ENCODE results near the gene SLC6A8. TPM values are rescaled to one million over a fixed set of nuclear protein-coding genes. Genes with fewer than 3 reads are reported as not detected.
"Not testable (repeated sequence)": the region's sequence is repeated elsewhere in the genome, so short reads cannot be mapped to it uniquely, and the experiment has no call there.

SLC6A8 gene
- total RNA-seq, 1 experiment from 2014 or later: 4.7 TPM

DNA sequence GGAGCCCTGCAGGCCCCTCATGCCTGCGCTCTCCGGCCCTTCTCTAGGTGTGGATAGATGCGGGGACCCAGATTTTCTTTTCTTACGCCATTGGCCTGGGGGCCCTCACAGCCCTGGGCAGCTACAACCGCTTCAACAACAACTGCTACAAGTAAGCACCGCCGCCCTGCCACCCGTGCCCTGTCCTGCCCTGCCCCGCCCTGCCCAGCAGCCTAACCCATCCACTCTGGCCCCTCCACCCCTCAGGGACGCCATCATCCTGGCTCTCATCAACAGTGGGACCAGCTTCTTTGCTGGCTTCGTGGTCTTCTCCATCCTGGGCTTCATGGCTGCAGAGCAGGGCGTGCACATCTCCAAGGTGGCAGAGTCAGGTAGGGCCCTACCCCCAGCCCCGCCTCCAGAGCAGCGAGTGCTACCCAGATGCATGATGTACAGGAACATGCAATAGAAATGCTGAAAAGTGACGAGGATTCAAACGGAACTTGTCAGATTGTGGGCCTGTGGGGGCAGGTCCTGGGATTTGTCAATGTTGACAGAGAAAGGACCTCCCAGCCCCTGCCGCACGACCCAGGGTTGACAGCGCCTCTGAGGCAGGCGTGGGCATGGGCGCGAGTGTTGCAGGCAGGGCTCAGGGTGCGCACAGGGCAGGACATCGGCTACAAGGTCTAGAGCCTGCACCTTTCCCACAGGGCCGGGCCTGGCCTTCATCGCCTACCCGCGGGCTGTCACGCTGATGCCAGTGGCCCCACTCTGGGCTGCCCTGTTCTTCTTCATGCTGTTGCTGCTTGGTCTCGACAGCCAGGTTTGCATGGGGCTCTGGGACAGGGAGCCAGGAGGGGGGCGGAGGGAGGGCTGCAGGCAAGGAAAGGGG, 5.7 kb downstream of the SLC6A8 start:
- DNase-seq (ENCODE audit: low read depth): no peak

DNA sequence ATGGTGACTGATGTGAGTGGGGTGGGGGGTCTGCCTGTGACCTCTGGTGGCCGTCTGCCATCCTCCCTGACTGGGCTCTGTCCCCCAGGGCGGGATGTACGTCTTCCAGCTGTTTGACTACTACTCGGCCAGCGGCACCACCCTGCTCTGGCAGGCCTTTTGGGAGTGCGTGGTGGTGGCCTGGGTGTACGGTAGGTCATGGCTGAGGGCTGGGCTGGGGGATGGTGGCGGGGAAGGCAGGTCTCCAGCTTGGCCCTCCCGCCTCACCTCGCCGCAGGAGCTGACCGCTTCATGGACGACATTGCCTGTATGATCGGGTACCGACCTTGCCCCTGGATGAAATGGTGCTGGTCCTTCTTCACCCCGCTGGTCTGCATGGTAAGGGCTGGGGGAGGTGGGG, 6.5 kb downstream of the SLC6A8 start:
- not testable (repeated sequence) for DNase-seq (ENCODE audit: low read depth)

GRCh38 chrX:153694687-153695270, 7.1 kb downstream of the SLC6A8 start:
- DNase-seq (ENCODE audit: low read depth): no peak

- no peak for DNase-seq (ENCODE audit: low read depth)
These were observed 8.4 kb downstream of the SLC6A8 start for GRCh38 chrX:153696100-153696499.

GRCh38 chrX:153696538-153696937, 8.8 kb downstream of the SLC6A8 start:
- not testable (repeated sequence) for DNase-seq (ENCODE audit: low read depth)

GRCh38 chrX:153696986-153697722, 9.4 kb downstream of the SLC6A8 start:
- DNase-seq (ENCODE audit: low read depth): not testable (repeated sequence)

DNA sequence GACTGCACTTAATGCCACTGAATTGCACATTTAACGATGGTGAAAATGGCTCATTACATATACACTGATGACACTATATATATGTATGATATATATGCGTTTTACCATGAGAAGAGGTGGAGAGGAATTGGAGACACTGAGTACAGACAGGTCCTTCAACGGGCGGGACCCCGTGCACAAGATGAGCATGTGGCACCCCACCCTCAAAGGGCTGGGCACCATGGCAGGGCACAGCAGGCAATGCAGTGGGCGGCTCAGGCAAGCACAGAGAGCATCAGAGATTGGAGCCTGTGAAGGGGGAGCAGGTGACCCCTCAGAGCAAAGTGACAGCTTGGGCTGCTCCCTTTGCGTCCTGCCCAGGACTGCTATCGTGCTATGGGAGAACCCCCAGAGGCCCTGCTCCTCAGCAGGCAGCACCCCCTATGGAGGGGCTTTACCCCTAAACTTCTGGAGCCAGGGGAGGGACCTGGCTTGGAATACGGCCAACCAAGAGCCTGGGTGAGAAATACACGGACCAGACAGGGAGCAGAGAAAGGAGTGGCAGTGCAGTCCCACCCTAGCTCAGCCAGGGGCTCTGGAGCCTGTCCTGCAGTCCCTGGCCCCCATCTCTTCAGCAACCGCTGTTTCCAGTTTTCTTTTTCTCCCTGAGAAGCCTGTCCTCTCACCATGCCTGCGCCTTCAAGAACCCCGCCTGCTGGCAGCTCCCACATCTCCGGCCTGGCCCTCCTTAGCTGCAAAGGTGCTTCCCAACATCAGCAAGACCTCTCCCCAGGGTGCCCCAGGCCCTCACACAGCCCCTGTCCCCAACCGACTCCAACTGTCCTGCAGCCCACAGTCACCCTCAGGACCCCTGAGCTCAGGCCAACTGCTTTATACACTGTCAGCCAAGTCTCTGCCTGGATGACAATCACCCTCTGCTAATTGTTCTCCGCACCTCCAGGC, 10.5 kb downstream of the SLC6A8 start:
- no peak for DNase-seq (ENCODE audit: low read depth)

GRCh38 chrX:153699210-153699783, 11.6 kb downstream of the SLC6A8 start:
- not testable (repeated sequence) for DNase-seq (ENCODE audit: low read depth)

- DNase-seq (ENCODE audit: low read depth): not testable (repeated sequence)
These were observed 12.2 kb downstream of the SLC6A8 start for GRCh38 chrX:153699784-153700371.

DNA sequence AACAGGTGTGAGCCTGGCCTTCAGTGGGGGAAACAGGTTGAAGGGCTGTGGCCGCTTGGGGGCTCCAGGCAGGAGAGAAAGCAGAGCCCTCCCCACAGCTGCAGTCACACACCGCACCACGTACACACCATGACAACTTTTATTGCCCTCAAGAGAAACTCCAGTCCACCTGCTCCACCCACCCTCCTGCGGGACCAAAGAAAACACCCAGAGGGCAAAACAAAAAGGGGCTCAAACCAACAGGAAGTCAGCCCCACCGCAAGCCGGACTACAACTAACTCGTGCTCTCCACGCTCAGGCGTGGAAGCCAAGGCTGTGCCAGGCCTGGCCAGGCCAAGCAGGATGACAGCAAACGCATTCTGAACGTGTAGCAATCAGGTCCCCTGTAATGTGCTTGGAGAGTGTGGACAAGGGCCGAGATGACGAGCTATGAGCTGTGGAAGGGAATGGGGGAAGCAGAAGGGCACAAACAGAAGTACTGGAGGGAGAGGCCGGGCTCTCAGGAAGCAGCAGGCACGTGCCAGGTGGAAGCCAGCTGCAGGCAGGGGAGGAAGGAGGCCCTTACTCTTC, 12.7 kb downstream of the SLC6A8 start:
- peak; percentile 13 for DNase-seq (ENCODE audit: low read depth)

- DNase-seq (ENCODE audit: low read depth): no peak
These were observed 13.2 kb downstream of the SLC6A8 start for GRCh38 chrX:153700967-153701366.

DNA sequence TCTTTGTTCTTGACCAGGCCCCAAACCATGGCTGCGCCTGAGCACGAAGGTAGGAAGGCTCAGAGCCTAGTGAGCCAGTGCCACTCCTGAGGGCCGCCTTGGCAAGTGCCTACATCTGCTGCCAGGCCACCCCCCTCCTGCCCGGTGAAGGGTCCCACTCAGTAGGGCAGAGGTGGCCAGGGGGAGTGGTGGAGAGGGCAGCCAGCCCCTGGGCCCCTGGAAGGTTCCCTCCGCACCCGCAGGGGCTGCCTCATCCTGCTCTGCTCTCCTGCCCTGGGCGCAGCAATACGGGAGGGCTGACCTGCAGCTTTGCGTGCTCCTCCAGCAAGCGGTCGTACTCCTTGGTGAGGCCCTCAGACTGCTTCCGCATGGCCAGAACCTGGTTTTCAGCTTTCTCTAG, 14.0 kb downstream of the SLC6A8 start:
- DNase-seq (ENCODE audit: low read depth): no peak

GRCh38 chrX:153702336-153703035, 14.8 kb downstream of the SLC6A8 start:
- no peak for DNase-seq (ENCODE audit: low read depth)

DNA sequence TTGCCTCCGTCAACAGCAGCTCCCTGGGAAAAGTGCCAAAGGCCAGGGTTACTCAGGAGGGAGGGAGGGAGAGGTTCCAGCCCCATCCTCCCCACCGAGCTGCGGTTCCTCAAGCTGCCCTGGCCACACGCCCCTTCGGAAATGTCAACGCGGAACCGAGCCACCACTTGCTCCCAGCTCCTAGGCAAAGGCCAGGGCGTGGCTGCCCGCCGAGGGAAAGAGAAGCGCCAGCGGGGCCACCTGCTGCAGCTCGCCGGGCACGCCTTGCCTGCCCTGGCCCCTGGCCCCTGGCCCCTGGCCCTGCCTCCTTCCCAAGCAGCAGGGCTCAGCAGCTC, 15.3 kb downstream of the SLC6A8 start:
- no peak for DNase-seq (ENCODE audit: low read depth)

DNA sequence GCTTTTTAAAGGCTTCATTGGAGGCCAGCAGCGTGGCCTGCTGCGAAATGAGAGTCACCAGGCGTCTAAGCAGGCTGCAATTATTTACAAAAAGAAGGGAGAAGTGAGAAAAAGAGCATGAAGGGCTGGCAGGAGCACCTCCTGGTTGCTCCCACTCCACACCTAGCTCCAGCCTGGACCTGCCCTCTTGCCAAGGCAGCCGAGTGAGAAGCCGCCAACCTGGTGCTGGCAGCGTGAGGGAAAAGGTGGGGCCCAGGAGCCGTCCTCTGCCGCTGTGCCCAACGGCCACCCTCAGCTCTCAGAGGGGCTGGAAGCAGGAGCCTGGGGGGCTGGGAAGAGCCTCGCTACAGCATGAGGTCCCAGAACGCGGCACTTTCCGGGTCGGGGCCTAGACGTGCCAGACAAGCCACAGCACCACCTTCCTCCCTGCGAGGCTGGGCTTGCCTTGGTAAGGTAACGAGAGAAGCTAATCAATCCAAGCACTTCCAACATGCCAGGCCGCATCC, 16.3 kb downstream of the SLC6A8 start:
- DNase-seq (ENCODE audit: low read depth): no peak

DNA sequence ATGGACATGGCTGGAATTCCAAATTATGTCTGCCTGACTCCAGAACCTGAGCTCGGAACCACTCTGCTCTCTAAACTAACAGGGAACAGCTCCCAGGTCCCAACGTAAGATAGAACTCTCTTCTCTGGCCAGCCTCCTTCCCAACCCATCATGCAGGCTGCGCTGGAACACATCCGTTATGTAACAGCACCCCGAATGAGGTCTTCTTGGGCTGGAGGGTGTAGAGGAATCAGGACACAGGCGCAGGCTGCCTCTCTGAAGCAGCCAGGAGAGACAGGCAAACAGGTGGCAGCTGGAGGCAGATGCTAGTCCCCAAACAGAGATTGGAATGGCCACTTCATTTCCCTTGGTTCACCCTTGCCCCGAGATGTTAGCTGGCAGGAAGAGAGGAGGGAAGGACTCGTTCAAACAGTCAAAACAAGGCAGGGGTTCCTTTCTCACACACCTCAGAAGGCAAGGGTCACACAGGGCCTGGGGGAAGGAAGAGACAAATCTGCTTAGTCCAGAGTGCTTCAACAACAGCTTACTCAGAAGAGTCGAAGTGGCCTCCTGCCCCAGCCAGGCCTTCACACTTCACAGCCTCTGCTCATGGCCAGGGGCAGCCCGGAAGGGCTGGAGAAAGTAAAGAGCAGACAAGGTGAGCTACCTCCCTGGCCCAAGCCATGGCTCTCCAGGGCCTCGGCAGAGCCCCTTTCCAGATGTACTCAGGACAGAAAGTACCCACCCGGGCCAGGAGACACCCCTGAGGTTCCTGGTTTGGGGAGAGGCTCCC, 17.1 kb downstream of the SLC6A8 start:
- DNase-seq (ENCODE audit: low read depth): not testable (repeated sequence)

DNA sequence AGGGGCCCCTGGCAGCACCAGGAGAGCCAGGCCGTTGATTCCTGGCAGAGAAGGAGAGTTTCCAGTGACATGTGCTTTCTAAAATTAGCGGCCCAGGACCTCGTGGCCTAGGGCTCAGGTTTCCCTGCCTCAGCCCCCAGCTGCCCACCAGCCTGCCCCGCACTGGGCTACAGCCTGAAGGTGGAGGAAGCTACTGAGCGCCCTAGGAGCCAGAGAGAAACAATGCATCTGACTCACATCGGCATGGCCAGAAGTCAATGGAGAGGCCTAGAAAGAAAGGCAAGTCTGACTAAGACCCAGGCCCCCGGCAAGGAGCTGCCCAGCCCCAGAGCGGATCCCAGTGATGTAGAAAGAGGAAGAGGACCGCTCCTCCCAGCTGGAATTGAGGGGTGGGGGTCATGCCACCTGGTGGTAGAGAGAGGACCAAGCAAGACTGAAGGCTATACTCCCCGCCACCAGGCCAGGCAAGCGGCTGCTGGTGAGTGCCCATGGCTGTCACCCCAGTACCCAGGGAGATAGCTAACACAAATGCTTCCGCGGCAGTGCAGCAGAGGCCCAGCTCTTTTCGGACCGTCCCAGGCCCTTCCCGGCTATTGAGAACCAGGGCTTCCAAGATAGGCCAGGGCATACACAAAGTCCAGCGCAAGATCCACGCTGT, 17.8 kb downstream of the SLC6A8 start:
- not testable (repeated sequence) for DNase-seq (ENCODE audit: low read depth)

GRCh38 chrX:153706799-153707198, 19.1 kb downstream of the SLC6A8 start:
- no peak for DNase-seq (ENCODE audit: low read depth)

Data from RPMI7951 (cell line).